ENCODE measurements around the gene PDE3A. TPM values are rescaled to one million over a fixed set of nuclear protein-coding genes. Genes with fewer than 3 reads are reported as not detected.

Gene PDE3A
- total RNA-seq, 1 donor = 3.9 TPM

DNA sequence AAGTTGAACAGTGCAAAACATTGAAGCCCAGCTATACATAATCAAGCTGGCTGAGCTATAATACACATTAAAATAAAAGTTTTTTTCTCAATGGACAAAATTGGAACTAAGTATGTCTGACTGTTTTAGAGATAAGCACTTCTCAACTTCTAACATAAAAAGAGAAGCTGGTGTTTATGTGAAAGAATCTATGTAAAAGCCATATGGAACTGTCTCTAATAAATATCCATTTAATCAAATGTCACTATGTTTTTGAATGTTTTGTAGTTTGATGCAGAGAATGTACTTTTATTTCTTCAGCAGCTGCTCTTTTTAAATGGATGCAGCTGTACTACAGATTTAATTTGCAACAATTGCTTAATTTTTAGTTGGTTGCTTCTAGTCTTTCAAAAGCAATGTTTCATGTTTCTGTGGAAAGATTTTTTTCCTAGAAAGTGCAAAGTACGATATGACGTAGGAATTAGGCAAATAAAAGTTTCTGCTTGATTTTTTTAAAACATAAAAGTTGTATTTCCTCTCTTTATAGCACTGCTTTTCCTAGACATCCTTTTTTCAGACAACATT is 114.2 kb downstream of the PDE3A start:
- TF ChIP-seq, protein P1, sequence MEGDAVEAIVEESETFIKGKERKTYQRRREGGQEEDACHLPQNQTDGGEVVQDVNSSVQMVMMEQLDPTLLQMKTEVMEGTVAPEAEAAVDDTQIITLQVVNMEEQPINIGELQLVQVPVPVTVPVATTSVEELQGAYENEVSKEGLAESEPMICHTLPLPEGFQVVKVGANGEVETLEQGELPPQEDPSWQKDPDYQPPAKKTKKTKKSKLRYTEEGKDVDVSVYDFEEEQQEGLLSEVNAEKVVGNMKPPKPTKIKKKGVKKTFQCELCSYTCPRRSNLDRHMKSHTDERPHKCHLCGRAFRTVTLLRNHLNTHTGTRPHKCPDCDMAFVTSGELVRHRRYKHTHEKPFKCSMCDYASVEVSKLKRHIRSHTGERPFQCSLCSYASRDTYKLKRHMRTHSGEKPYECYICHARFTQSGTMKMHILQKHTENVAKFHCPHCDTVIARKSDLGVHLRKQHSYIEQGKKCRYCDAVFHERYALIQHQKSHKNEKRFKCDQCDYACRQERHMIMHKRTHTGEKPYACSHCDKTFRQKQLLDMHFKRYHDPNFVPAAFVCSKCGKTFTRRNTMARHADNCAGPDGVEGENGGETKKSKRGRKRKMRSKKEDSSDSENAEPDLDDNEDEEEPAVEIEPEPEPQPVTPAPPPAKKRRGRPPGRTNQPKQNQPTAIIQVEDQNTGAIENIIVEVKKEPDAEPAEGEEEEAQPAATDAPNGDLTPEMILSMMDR (IDR thresholded peaks at IDR 0.05; ENCODE audit: insufficient read depth, low read depth, low read length) = no peak
- DNase-seq (ENCODE audit: low read depth) = no peak
- no peak overlapping the region for H3K4me3 ChIP-seq (ENCODE audit: low read depth, low read length)

DNA sequence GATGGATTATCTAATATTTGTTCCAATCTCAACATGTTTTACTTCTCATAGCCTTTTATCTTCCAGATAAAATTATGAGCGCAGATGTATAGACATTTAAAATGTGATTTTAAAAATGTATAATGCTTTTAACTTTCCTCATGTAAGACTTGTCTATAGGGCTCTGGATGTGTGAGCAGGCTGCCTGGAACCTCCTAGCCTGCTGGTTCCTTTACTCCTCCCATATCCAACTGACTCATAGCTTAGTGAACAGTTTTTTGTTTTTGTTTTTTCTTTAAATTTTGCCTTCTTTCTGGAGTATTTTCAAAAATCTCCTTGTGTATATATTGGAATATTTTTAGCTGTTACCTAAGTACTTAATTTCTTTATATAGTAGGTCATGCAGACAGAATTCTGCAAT is 115.4 kb downstream of the PDE3A start:
- TF ChIP-seq, protein P1 (IDR thresholded peaks at IDR 0.05; ENCODE audit: insufficient read depth, low read depth, low read length) = no peak
- H3K4me3 ChIP-seq (ENCODE audit: low read depth, low read length) = no peak overlapping the region
- DNase-seq (ENCODE audit: low read depth) = no peak

DNA sequence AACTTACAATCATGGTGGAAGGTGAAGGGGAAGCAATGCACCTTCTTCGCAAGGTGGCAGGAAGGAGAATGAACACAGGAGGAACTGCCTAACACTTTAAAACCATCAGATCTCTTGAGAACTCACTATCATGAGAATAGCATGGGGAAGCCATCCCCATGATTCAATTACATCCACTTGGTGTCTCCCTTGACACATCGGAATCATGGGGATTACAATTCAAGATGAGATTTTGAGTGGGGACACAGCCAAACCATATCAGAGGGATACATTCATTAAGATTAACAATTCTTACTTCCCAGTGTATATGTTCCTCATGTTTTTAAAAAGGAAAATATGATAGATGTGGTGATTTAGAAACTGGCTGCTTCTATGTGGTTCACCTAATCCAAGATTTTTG is 117.9 kb downstream of the PDE3A start:
- no peak for DNase-seq (ENCODE audit: low read depth)
- TF ChIP-seq, protein P1 (IDR thresholded peaks at IDR 0.05; ENCODE audit: insufficient read depth, low read depth, low read length) = no peak
- H3K4me3 ChIP-seq (ENCODE audit: low read depth, low read length) = no peak overlapping the region

DNA sequence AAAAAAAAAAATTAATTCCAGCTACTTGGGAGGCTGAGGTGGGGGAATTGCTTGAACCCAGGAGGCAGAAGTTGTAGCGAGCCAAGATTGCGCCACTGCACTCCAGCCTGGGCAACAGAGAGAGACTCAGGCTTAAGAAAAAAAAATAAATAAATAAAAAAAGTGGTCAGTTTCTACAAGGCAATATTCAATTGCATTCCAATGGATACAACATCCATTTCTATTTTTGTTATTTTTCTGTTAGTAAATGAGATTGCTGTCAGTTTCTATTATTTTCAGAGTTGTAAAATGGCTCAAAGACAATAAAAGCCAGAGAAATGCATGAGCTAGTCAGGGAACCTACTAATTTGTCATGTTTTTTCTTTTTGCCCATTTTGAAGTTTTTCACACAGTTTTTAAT is 119.2 kb downstream of the PDE3A start:
- no peak for DNase-seq (ENCODE audit: low read depth)
- TF ChIP-seq, protein P1 (IDR thresholded peaks at IDR 0.05; ENCODE audit: insufficient read depth, low read depth, low read length) = no peak

DNA sequence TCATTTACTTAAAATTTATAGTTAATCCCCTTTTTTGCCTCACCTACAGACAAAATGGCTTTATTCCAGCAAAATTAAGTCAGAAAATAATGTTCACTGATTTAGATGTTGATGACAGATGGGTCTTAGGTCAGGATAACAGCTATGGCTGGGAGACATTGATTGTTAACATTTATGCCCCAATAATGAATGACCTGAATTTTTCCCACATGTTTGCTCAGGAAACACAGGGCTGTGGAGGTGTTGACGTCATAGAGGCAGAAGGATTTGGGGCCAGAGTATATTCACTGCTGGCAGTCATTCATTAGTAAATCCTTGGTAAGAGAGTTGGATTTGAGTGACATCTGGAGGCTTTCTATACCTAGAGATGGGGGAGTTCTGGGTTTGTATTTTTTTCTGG is 121.3 kb downstream of the PDE3A start:
- H3K4me3 ChIP-seq (ENCODE audit: low read depth, low read length) = no peak overlapping the region
- no peak for DNase-seq (ENCODE audit: low read depth)
- TF ChIP-seq, protein P1 (IDR thresholded peaks at IDR 0.05; ENCODE audit: insufficient read depth, low read depth, low read length) = no peak

More for the DNA sequence above, 119.2 kb downstream of the PDE3A start:
- H3K4me3 ChIP-seq (ENCODE audit: low read depth, low read length) = no peak overlapping the region

DNA sequence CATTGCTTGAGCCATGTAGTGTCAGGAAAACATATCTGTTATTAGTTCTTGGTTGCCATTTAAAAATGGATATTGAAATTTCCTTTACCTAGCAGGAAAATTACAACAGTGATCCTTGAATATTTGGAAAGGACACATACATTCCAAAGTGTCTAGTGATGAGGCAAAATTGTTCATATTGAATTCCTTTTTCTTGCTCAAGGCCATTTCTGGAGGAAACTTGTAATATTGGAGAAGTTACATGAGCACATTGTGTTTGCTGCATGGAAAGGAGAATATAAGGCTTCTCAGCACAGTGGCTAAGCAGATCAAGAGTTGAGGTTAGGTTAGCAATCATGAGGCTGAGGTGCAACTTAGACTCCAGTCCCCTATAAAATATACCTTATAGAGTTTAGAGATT is 121.9 kb downstream of the PDE3A start:
- TF ChIP-seq, protein P1 (IDR thresholded peaks at IDR 0.05; ENCODE audit: insufficient read depth, low read depth, low read length) = no peak
- no peak overlapping the region for H3K4me3 ChIP-seq (ENCODE audit: low read depth, low read length)
- DNase-seq (ENCODE audit: low read depth) = no peak

DNA sequence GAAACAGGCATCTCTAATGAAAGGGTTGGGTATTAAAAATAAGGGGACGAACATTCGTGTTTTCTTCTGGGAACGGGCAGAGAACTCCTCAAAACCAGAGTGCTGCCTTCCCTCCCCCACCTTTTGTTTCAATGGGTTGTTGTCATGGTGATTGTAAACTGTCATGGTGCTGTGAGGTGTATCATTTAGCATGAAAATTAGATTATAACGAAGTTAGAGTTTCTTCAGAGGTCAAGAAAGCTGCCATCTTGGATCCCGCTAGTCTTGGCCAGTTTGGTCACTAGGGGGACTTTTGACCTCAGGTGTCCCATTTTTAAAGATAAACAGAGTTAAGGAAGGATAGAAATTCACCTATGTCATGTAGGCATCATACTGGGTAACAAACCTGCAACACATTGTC is 123.0 kb downstream of the PDE3A start:
- DNase-seq (ENCODE audit: low read depth) = no peak
- TF ChIP-seq, protein P1 (IDR thresholded peaks at IDR 0.05; ENCODE audit: insufficient read depth, low read depth, low read length) = no peak
- no peak overlapping the region for H3K4me3 ChIP-seq (ENCODE audit: low read depth, low read length)
